VCaP (cell line): ENCODE measurements around the gene NUP50.

Experiments used
- H3K27ac ChIP-seq: fragments of 450-650 bp; 2 replicates; pipeline ENCODE4 v1.5.1; 2017
- CTCF ChIP-seq: fragments of 450-650 bp; conservative IDR thresholded peaks from 2 replicates; pipeline ENCODE4 v1.5.1; 2017; ENCODE audit warnings: mild to moderate bottlenecking, moderate library complexity

NUP50 gene

GRCh38 chr22:45196926-45197605 lies 33.3 kb downstream of the NUP50 start:
- no peak overlapping the region for H3K27ac ChIP-seq
- no peak for TF ChIP-seq CTCF

DNA sequence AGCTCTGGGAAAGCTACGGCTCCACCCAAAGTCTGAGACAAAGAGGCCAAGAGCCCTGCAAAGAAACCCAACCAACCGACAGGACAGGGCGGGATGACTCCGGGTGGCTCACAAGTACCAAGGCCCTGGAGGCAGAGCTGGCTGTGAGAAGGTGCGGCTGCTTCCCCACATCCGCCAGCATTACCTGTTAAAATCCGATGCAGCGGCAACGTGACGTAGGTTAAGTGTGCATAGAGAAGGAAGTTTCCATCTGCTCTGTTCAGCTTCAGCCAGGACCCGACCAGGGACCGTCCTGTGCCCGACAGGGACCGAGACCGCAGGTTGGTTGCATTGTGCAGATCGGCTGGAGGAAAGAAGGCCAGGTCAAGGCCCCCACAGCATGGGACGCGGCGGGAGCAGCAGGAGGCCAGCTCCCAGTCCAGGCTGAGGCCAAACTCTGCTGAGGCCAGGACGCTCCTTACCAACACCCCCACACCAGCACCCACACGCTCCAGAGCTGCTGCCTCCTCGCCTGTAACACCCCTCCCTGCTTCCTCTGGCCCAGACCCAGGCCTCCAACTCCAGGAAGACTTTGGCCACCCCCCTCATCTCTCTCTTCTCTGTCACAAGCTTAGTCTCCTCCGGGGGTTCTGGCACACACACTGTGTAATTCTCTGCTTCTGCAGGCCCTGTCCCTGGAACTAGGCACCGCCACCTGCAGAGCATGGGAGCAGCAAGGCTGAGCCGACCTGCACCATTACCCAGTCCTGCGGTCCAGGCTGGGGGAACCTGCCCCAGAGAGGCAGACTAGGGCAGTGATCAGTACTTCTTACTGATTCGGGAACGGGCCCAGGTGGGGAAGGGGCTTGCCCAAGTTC lies 34.1 kb downstream of the NUP50 start:
- H3K27ac ChIP-seq: peak overlapping the region; percentile 28; the same call in 1 of the 2 replicates
- TF ChIP-seq CTCF: no peak

- TF ChIP-seq CTCF: no peak
- H3K27ac ChIP-seq: peak overlapping the region; percentile 28; the same call in 1 of the 2 replicates
These were observed 34.7 kb downstream of the NUP50 start for GRCh38 chr22:45198463-45198795.

DNA sequence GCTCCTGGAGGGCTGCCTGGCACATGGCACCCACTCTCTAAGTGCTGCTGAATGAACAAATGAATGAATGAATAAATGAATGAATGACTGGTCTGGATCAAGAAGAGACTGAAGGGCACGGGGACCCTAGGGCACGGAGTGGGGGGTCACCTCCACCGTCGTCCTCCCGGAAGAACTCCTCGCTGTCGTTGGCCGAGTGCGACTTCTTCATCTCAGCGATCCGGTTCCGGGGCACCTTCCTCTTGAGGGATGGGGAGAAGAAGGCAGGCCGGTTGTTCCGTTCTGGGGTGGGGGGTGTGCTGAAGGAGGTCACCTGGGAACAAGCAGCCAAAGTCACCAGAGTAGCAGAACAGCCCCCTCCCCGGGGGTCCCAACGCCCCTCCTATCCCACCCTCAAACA lies 36.0 kb downstream of the NUP50 start:
- TF ChIP-seq CTCF: no peak
- H3K27ac ChIP-seq: no peak overlapping the region

DNA sequence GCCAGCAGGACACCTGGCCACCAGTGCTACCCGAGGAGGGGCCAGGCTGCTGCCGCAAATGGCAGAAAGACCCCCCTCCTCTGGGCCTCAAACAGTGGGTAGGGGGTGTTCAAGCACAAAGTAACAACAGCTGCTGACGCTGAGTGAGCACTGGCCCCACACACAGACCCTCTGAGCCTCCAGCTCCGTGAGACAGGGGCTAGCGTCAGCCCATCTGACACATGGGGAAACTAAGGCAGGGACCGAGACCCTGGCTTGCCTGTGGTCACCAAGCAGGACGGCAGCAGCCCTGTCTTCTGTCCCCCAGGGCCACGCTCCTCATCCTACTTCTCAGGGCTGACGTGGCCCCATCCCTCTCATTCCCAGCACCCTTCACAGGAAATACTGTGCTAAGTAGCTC lies 36.5 kb downstream of the NUP50 start:
- TF ChIP-seq CTCF: no peak
- no peak overlapping the region for H3K27ac ChIP-seq

- peak overlapping the region; percentile 36 for H3K27ac ChIP-seq
- no peak for TF ChIP-seq CTCF
These were observed 37.3 kb downstream of the NUP50 start for GRCh38 chr22:45200860-45201511.

- TF ChIP-seq CTCF: no peak
- peak overlapping the region; percentile 36 for H3K27ac ChIP-seq
These were observed 38.1 kb downstream of the NUP50 start for GRCh38 chr22:45201678-45202332.
